HG02678 (cell line): ENCODE measurements around the gene CYTH1.

Experiments
- ATAC-seq: cut with Tn5 transposase; IDR thresholded peaks from one replicate; pipeline ENCODE4 v1.9.1; 2021; ENCODE audit warnings: mild to moderate bottlenecking, moderate library complexity; ENCODE audit not compliant: unreplicated experiment

Gene CYTH1

DNA sequence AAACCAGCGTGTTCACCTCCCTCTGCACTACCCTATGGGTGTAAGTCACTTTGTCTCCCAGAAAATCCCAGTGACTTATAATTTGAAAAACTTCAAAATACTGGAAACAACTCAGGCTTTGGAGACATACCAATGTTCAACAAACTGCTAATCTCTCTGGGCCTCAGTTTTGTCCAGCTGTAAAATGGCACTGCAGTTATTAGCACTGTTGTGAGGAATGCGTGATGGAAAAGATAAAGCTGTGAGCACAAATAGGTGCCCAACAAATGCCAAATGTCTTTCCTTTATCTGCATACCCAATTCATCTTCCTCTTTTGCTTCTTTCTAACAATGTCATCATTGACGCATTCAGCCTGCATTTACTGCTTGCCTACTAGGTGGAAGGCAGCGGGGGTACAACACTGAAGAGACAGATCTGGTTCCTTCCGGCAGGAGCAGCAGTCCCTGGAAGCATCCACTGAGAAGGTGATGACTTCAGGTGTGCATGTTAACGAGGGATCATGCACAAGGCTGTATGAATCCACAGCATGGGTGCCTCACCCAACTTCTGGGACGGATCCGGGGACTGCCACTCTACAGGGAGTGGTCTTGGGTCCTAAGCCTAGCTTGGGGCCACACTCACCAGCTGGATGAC is 63.4 kb downstream of the CYTH1 start:
- no peak for ATAC-seq

DNA sequence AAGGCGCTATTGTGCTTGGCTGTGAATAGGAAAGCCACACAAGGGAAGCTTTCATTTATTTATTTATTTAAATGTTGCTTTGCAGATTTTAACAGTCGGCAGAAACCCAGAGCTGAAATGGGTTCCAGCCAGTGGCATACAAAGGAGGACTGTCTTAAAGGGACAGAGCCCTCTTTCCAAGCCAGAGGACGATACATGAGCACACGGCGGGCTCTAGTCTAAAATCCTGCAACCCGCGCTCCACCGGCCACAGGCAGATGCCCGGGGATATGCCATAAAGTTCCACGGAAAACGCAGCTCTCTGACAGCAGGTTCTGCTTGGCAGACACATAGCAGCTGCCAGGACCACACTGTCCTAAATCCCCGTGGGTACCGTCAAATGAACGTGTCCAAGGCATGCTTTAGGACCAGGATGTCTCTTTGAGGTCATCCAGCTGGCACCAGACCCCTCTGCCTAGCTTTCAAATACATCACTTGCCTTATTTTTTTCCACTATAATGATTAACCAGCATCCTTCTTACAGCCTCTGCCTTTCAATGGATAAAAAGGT is 64.6 kb downstream of the CYTH1 start:
- ATAC-seq: no peak

DNA sequence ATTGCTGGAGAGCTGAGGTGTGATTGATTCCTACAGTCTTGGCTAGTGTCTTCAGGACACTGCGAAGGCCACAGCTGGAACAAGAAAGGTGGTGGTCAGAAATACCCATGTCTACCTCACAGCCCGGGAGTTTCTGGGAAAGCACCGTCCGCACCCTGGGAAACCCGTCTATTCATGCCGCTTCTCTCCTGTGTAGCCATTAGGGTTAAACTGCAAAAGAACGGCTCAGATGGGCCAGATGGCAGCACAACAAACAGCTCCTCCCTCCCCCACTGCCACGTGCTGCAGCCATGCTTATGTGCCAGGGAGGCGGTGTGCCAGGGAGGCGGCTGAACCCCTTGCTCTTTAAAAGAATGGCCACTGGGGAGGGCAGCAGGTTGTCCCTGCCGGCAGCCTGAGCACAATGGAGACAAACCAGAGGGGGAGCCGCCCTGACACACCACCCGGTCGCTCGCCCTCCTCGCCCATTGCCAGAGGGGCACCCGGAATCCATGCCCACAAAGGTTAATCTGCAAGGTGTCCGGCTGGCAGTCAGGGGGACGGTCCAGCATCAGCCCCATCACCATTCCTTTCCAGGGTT is 65.2 kb downstream of the CYTH1 start:
- no peak for ATAC-seq

DNA sequence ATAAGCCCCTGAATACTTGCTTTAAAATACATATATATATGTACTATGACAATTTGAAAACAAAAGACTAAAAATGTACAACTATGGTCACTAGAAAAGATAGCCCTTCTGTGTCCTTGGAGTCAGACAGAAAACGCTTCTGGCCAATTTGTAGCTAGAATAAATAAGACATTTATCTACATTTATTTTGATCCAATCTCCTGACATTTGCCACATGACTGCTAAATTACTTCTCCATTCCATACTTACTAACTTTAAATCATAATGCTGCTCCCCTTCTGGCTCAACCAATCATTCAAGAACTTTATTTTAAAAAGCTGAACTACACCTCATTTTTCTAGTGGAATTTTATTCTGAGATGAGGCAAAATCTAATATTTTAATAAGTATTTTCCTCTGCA is 65.8 kb downstream of the CYTH1 start:
- no peak for ATAC-seq

DNA sequence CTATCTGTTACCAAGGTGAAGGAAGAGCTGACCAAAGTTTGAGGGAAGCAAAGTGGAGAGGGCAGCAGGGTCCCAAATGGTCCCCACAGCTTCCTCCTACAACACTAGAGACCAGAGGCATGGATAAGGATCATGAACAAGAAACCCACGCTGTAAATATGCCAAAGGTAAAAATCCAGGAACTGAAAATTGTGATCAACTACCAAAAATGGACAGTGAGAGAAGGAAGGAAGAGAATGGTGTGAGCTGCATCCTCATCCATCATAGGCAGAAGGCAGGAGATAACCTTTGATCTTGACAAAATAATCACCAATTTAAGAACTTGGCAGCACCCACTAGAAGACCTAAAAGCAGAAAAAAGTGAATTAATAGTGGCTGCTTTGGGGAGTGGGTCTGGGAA is 66.2 kb downstream of the CYTH1 start:
- ATAC-seq: no peak

DNA sequence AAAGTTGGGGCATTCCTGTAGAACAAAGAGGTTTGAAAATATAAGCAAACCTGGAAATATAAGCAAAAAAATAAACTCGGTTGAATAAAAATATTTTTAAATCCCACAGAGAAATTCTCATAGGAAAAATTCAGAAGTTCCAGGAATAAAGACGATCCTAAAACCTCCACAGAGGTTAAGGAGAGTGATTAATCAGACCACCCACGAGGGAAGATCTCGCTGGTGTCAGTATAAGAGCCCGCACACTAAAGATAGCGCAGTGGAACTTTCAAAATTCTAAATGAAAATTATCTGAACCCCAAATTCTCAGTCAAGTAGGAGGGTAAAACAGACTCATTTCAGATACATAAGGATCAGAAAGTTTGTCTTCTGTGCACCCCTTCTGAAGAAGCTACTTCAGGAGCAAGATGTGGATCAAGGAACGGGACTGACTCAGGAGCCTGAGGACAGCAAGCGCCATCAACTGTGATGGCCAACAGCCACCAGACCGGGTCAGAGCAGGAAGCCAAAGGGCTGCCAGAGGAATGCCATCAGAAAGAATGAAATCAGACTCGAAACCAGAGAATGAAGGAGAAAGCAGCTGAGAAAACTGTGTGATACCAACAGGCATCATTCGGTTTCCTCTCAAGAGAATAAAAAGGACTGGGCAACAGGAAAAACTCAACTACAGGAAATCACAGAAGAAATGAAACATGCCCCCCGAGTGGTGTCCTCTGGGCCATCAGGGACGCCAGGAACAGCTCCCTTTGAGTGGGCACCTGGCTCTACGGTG is 66.9 kb downstream of the CYTH1 start:
- ATAC-seq: no peak

DNA sequence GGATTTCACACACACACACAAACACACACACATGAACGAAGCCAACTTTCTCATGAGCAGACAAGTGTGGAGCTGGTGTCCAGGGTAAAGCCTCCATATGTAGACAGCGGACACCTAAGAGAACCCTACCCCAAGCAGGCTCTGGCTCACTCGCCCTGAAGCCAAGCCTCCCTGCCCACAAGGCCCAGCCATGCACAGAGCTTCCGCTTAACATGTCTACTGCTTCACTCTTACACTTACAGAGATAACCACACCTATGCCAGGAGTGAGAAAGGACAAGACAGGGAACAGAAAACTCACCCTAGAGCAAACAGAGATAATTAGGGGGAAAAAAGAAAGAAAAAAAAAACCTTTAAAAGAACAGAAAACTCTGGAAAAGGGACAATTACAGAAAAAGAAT is 67.5 kb downstream of the CYTH1 start:
- no peak for ATAC-seq

DNA sequence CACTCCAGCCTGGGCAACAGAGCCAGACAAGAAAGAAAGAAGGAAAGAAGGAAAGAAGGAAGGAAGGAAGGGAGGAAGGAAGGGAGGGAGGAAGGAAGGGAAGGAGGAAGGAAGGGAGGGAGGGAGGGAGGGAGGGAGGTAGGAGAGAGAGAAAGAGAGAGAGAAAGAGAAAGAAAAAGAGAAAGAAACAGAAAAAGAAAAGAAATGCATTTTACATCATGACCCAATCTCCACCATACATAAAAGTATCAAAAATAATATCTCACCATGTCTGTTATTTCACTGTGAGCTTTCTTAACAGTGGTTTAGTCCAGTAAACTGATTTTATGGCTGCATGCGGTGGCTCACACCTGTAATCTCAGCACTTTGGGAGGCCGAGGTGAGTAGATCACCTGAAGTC is 70.0 kb downstream of the CYTH1 start:
- no peak for ATAC-seq

DNA sequence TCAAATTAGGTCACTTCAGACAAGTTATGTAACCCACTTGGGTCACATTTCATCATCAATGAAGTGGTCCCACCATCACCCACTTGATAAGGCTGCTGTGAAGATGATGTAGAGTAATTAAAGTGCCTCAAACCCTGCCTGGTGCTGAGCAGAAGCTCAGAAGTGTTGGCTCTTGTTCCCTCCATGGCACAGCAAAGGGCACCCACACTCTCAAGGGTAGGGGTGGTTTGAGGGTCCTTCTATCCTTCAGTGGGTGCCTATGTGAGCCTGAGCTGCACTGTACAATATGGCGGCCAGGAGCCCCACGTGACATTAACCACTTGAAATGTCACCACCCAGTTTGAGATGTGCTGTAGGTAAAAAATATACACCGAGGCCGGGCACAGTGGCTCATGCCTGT is 71.5 kb downstream of the CYTH1 start:
- ATAC-seq: no peak

DNA sequence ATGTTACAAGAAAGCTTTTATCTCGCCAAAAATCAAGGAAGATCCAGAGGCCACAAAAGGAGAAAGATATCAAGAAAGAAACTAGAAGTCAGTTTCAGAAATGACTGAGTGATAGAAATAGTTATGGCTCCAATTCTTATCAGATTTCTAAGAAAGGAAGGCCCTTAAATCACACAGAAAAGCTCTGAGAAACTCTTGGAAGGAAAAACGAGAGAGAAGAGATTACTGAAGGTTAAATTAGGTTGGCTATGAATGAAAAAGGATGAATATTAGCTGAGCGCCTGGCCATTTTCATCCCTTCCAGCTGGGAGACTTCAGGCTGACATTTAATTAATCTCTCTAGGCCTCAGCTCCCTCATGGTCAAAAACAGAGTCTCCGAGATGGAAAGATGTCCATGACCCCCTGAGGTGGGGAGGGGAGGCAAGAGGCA is 72.3 kb downstream of the CYTH1 start:
- no peak for ATAC-seq

DNA sequence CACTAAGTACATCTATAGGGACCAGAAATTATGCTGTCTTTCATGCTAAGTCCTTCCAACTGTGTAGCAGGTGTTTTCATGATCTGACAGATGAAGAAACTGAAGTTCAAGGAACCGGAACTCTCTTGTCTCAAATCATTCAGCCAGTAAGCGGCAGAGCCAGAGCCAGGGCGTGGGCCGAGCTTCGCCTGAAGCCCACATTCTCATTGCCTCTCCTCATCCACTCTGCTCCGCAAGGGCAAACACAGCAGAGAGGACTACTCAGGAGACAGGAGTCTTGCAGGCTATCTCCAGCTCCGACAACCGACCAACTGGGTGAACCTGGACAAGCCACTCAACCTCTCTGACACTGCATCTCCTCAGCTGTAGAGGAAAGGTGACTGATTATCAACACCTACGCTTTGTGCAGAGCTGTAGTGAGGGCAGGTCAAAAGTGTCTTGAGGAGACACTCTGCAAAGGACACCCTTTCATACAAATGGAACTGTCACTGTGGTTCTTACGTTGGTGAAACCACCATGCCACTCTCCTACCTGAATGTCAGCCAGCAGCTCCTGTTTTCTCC is 72.9 kb downstream of the CYTH1 start:
- ATAC-seq: peak; percentile 53

DNA sequence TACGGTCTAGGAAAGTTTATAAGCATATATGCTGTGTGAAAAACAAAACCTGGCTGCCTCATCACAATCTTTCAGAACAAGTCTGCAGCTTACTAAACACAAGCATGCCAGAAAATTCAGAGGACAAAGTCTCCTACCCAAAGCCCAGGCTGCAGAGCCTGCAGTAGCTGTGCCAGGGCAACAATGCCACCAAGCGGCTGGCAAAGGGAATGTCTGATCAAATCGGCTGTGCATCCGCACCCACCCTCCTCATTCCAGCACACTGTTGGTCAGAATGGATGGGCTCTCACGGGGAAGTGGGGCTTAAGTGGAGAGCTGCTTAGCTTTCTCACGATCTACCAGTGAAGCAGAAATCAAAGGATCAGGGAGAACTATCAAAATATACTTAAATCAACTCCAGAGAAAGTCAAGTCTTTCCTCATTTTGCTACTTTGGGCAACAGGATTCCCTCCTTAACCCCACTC is 73.5 kb downstream of the CYTH1 start:
- peak; percentile 39 for ATAC-seq

DNA sequence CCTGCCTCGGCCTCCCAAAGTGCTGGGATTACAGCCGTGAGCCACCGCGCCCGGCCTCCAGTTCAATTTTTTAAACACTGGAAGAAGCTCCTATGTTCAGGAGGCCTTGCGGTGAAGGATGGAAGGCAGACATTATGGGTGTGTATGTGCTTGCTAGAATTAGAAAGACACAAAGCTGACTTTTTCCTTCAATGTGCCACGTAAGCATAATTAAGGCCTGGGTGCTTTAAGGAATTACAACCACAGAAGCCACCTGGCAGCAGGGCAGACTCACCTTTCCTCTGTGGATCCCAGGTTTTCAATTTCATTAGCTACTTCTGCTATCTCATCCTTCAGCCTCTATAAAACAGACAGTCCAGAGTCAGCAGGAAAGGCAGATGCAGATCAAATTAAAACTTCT is 74.2 kb downstream of the CYTH1 start:
- ATAC-seq: no peak

DNA sequence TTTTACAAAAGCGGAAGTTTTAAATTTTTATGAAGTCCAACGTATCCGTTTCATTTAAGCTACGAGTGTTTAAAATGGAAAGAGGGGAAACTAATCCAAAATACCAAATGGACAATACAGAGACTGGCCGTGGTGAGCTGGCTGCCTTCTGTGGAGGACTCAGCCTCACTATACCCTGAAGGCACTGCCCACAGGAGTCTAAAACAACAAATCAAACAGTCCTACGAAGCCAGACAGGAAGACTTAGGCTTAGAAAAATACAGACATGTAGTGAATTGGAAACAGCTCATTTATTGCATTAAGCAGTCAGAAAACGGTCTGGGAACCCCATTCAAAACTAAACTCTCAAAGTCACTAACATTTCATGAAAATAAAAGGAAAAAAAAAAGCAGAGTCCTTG is 75.1 kb downstream of the CYTH1 start:
- ATAC-seq: no peak

DNA sequence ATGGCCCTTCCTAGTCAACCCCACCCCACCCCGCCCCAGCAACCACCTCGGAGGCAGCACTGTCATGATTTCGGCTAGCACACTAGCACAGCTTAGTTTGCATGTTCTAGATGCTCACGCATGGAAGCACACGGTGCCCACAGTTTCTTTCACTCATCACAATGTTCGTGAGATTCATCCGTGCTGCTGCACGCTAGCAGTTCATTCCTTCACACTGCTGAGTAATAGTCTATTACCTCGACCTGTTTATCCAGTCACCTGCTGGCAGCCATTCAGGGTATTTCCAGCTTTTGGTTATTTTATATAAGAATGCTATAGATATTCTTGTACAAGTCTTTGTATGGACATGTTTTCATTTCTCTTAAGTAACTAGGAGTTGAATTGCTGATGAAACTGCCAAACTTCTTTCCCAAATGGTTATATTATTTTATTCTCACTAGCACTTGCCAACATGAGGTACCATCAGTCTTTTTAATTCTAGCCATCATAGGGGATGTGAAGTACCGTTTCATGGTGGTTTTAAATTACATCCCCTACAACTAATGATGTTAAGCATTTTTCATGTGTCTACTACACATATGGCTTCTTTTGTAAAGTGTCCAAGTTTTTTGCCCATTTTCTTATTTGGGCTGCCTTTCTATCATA is 75.7 kb downstream of the CYTH1 start:
- peak; percentile 62 for ATAC-seq

DNA sequence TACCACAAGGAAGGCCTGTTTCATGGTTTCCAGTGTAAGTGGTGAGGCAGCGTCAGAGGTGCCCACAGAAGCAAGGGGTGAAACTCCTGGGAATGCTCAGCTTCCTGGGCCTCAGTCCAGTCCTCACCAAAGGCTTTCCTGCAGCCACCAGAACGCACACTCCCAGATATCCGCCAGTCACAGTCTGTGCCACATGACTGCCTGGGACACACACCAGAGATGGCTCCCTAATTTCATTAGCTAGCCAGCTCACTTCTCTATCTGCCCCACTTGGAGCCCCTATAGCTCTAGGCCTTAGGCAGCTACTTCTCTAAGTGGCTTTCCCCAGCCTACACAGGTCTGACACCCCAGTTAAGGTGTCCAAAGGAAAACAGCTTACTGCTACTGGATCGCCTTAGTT is 77.0 kb downstream of the CYTH1 start:
- no peak for ATAC-seq

DNA sequence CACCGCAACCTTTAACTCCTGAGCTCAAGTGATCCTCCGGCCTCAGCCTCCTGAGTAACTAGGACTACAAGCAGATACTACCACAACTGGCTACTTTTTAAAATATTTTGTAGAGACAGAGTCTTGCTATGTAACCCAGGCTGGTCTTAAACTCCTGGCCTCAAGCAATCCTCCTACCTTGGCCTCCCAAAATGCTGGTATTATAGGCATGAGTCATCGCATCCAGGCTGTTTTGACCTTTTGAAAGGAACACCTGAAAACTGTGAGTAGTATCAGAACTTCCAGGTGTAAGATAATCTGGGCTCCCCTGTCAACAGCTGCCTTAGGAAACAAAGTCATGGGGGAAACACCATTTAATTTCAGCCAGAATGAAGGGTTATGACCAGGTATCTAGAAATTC is 77.5 kb downstream of the CYTH1 start:
- no peak for ATAC-seq

DNA sequence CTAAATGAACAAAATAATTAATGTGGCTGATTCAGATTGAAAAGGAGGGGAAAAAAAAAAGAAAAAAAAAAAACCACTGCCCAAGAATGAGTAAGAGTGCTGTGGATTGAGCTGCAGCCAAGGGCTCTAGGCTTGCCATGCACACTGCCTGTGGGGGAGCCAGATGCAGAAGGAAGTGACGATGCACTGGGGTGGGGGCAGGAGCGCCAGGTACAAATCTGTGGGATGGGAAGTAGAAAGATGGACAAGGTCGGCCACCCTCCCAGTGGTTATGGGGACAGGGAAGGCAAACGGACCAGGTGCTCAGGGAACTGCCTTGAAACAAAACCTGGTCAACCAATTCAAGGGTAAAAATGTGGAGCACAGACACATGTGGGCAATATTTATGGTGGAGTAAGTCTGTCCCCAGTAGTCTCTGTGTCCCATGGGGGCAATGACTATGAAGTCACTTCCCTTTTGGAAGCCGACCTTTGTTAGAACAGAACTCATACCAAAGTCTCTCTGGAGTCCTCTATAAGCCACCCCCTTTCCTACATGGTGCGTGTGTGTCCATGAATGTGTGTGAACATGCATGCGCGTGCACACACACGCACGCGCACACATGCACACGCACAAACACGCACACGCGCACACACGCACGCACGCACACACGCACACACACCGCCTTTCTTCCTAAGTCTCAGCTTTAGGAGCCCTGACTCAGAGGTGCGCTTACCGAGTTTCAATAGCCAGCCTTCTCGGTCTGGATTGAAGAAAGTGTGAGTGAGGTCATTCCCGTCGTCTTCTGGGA is 84.3 kb downstream of the CYTH1 start:
- ATAC-seq: no peak

DNA sequence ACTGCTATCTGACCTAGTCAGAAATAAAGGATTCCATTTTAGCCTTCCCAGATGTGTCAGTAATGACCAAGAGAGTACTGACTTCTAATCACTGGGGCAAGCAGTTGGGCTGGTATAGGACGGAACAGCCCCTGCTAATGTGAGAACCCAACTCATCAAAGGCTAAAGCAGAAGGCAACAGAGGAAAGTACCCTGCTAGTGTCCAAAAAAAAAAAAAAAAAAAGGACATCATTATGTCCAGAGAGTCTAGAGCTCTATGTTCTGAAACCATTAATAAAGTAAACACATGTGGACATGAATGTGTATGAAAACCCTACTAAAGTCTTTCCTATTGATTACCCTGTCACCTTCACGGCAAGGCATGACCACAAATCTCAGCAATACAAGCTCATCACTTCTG is 85.0 kb downstream of the CYTH1 start:
- ATAC-seq: no peak
